ENCODE measurements around the gene UTS2.

The UTS2 gene

GRCh38 chr1:7861452-7861851 lies 8.6 kb upstream of the UTS2 start:
- H3K9ac ChIP-seq (ENCODE audit: low read depth, low read length, poor library complexity): no peak overlapping the region
- H2BK5ac ChIP-seq (ENCODE audit: low read length): no peak overlapping the region
- no peaks in the 10 kb centered on the region for H3K36me3 ChIP-seq (replicated peaks in 1 of 2; ENCODE audit: control insufficient read depth in 2 of 2, insufficient read depth in 2 of 2, low read length in 2 of 2)
- H2BK12ac ChIP-seq (ENCODE audit: low read length): no peak overlapping the region
- H3K79me1 ChIP-seq (ENCODE audit: low read depth, low read length): no peaks in the 10 kb centered on the region
- H4K8ac ChIP-seq (ENCODE audit: low read depth, low read length): no peak overlapping the region
- peaks cover 2 to 3% of the 10 kb centered on the region in 2 donors for H3K4me1 ChIP-seq (ENCODE audit: control insufficient read depth in 2 of 2, insufficient read depth in 1 of 2, low read depth in 1 of 2, low read length in 2 of 2)
- H3K9me3 ChIP-seq (replicated peaks in 1 of 2; ENCODE audit: control insufficient read depth in 2 of 2, insufficient read depth in 1 of 2, low read depth in 1 of 2, low read length in 2 of 2): no peaks in the 10 kb centered on the region
- DNase-seq (ENCODE audit: low spot score): no peak
- WGBS, 2 donors (ENCODE audit: extremely low coverage in 2 of 2, insufficient read length in 2 of 2, insufficient replicate concordance in 1 of 2): no CpG with 5 or more reads among the region's 15 CpGs
- H3K18ac ChIP-seq (ENCODE audit: low read length): peak overlapping the region; percentile 32
- H3K14ac ChIP-seq (ENCODE audit: low read length): no peak overlapping the region
- H3K4me2 ChIP-seq (ENCODE audit: insufficient read depth, low read length, poor library complexity, severe bottlenecking): no peak overlapping the region
- H3K4me3 ChIP-seq (ENCODE audit: low read length in 2 of 2): no peak overlapping the region
- no peak overlapping the region for H2AK5ac ChIP-seq (ENCODE audit: low read depth, low read length)
- H2AFZ ChIP-seq (ENCODE audit: low read length): no peak overlapping the region
- no peak overlapping the region for H3K4ac ChIP-seq (ENCODE audit: low read length)
- no peak overlapping the region for H3K27ac ChIP-seq (replicated peaks; ENCODE audit: low read length)
- H3K27me3 ChIP-seq (ENCODE audit: control insufficient read depth in 3 of 3, insufficient read depth in 3 of 3, low read depth in 1 of 3, low read length in 3 of 3): no peaks in the 10 kb centered on the region
- H4K91ac ChIP-seq (ENCODE audit: low read depth, low read length, poor library complexity): no peak overlapping the region
- no peak overlapping the region for H2BK120ac ChIP-seq (ENCODE audit: low read depth, low read length)
- no peak overlapping the region for H2BK15ac ChIP-seq (ENCODE audit: low read length)
- H3K23ac ChIP-seq (ENCODE audit: low read depth, low read length, poor library complexity): peak overlapping the region; percentile 18

GRCh38 chr1:7860130-7860529 lies 7.3 kb upstream of the UTS2 start:
- Histone ChIP-seq H3K27ac (replicated peaks; ENCODE audit: low read length) (no peak overlapping the region), H3K27me3 (ENCODE audit: control insufficient read depth in 3 of 3, insufficient read depth in 3 of 3, low read depth in 1 of 3, low read length in 3 of 3) (no peaks in the 10 kb centered on the region), H3K79me1 (ENCODE audit: low read depth, low read length) (no peaks in the 10 kb centered on the region), H3K4me3 (ENCODE audit: low read length in 2 of 2) (no peak overlapping the region), H2BK120ac (ENCODE audit: low read depth, low read length) (no peak overlapping the region), H2BK12ac (ENCODE audit: low read length) (no peak overlapping the region), H4K8ac (ENCODE audit: low read depth, low read length) (no peak overlapping the region), H3K9ac (ENCODE audit: low read depth, low read length, poor library complexity) (no peak overlapping the region), H3K9me3 (replicated peaks in 1 of 2; ENCODE audit: control insufficient read depth in 2 of 2, insufficient read depth in 1 of 2, low read depth in 1 of 2, low read length in 2 of 2) (no peaks in the 10 kb centered on the region), H3K4ac (ENCODE audit: low read length) (no peak overlapping the region), H3K23ac (ENCODE audit: low read depth, low read length, poor library complexity) (no peak overlapping the region), H3K14ac (ENCODE audit: low read length) (no peak overlapping the region), H3K4me2 (ENCODE audit: insufficient read depth, low read length, poor library complexity, severe bottlenecking) (no peak overlapping the region), H2AK5ac (ENCODE audit: low read depth, low read length) (no peak overlapping the region), H3K18ac (ENCODE audit: low read length) (no peak overlapping the region), H4K91ac (ENCODE audit: low read depth, low read length, poor library complexity) (no peak overlapping the region), H3K36me3 (replicated peaks in 1 of 2; ENCODE audit: control insufficient read depth in 2 of 2, insufficient read depth in 2 of 2, low read length in 2 of 2) (no peaks in the 10 kb centered on the region), H2BK15ac (ENCODE audit: low read length) (no peak overlapping the region), H2BK5ac (ENCODE audit: low read length) (no peak overlapping the region), H3K4me1 (ENCODE audit: control insufficient read depth in 2 of 2, insufficient read depth in 1 of 2, low read depth in 1 of 2, low read length in 2 of 2) (peaks cover 2 to 3% of the 10 kb centered on the region in 2 donors), H2AFZ (ENCODE audit: low read length) (no peak overlapping the region)
- no peak for DNase-seq (ENCODE audit: low spot score)
- WGBS, 2 donors (ENCODE audit: extremely low coverage in 2 of 2, insufficient read length in 2 of 2, insufficient replicate concordance in 1 of 2): no CpG with 5 or more reads among the region's 9 CpGs

GRCh38 chr1:7859406-7859805 lies 6.5 kb upstream of the UTS2 start:
- no peak overlapping the region for H3K4ac ChIP-seq (ENCODE audit: low read length)
- H3K9me3 ChIP-seq (replicated peaks in 1 of 2; ENCODE audit: control insufficient read depth in 2 of 2, insufficient read depth in 1 of 2, low read depth in 1 of 2, low read length in 2 of 2): no peaks in the 10 kb centered on the region
- H3K27ac ChIP-seq (replicated peaks; ENCODE audit: low read length): no peak overlapping the region
- H3K4me2 ChIP-seq (ENCODE audit: insufficient read depth, low read length, poor library complexity, severe bottlenecking): no peak overlapping the region
- H3K18ac ChIP-seq (ENCODE audit: low read length): no peak overlapping the region
- H2BK12ac ChIP-seq (ENCODE audit: low read length): no peak overlapping the region
- no peak overlapping the region for H4K91ac ChIP-seq (ENCODE audit: low read depth, low read length, poor library complexity)
- H2BK5ac ChIP-seq (ENCODE audit: low read length): no peak overlapping the region
- no peaks in the 10 kb centered on the region for H3K36me3 ChIP-seq (replicated peaks in 1 of 2; ENCODE audit: control insufficient read depth in 2 of 2, insufficient read depth in 2 of 2, low read length in 2 of 2)
- H3K27me3 ChIP-seq (ENCODE audit: control insufficient read depth in 3 of 3, insufficient read depth in 3 of 3, low read depth in 1 of 3, low read length in 3 of 3): no peaks in the 10 kb centered on the region
- H3K4me3 ChIP-seq (ENCODE audit: low read length in 2 of 2): no peak overlapping the region
- H3K14ac ChIP-seq (ENCODE audit: low read length): no peak overlapping the region
- H2BK15ac ChIP-seq (ENCODE audit: low read length): no peak overlapping the region
- WGBS, 2 donors (ENCODE audit: extremely low coverage in 2 of 2, insufficient read length in 2 of 2, insufficient replicate concordance in 1 of 2): no CpG with 5 or more reads among the region's 7 CpGs
- no peak overlapping the region for H2BK120ac ChIP-seq (ENCODE audit: low read depth, low read length)
- no peak overlapping the region for H2AFZ ChIP-seq (ENCODE audit: low read length)
- H4K8ac ChIP-seq (ENCODE audit: low read depth, low read length): no peak overlapping the region
- no peak overlapping the region for H2AK5ac ChIP-seq (ENCODE audit: low read depth, low read length)
- no peaks in the 10 kb centered on the region for H3K79me1 ChIP-seq (ENCODE audit: low read depth, low read length)
- no peak for DNase-seq (ENCODE audit: low spot score)
- H3K4me1 ChIP-seq (ENCODE audit: control insufficient read depth in 2 of 2, insufficient read depth in 1 of 2, low read depth in 1 of 2, low read length in 2 of 2): peaks cover 2 to 3% of the 10 kb centered on the region in 2 donors
- H3K23ac ChIP-seq (ENCODE audit: low read depth, low read length, poor library complexity): no peak overlapping the region
- H3K9ac ChIP-seq (ENCODE audit: low read depth, low read length, poor library complexity): no peak overlapping the region

DNA sequence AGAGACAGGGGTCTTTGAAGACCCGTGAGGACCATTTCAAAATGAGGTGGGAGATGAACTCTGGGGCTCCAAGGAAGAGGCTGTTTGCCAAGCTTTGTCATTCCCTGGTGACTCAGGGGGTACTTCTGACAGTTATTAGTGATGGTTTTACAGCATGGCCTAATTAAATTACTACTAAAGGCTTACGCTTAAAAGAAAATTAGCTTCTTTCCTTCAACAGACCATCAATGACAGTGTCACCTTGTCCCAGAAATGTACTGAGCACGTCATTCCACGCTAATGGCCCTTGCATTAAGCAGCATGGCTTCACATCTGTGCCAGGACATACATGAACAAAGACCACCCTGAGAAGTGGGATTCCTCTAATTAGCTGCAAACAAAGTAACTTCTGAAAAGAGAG lies 5.1 kb upstream of the UTS2 start:
- no peak overlapping the region for H3K4me3 ChIP-seq (ENCODE audit: low read length in 2 of 2)
- no peak for DNase-seq (ENCODE audit: low spot score)

More for the DNA sequence above, 5.1 kb upstream of the UTS2 start:
- H2BK12ac ChIP-seq (ENCODE audit: low read length): no peak overlapping the region
- H3K9me3 ChIP-seq (replicated peaks in 1 of 2; ENCODE audit: control insufficient read depth in 2 of 2, insufficient read depth in 1 of 2, low read depth in 1 of 2, low read length in 2 of 2): no peaks in the 10 kb centered on the region
- no peak overlapping the region for H3K27ac ChIP-seq (replicated peaks; ENCODE audit: low read length)
- WGBS, 2 donors (ENCODE audit: extremely low coverage in 2 of 2, insufficient read length in 2 of 2, insufficient replicate concordance in 1 of 2): no CpG with 5 or more reads among the region's 4 CpGs
- H2AK5ac ChIP-seq (ENCODE audit: low read depth, low read length): no peak overlapping the region
- H3K4ac ChIP-seq (ENCODE audit: low read length): no peak overlapping the region
- H3K23ac ChIP-seq (ENCODE audit: low read depth, low read length, poor library complexity): no peak overlapping the region
- no peak overlapping the region for H2BK5ac ChIP-seq (ENCODE audit: low read length)
- H3K27me3 ChIP-seq (ENCODE audit: control insufficient read depth in 3 of 3, insufficient read depth in 3 of 3, low read depth in 1 of 3, low read length in 3 of 3): no peaks in the 10 kb centered on the region
- no peak overlapping the region for H4K8ac ChIP-seq (ENCODE audit: low read depth, low read length)
- H3K18ac ChIP-seq (ENCODE audit: low read length): no peak overlapping the region
- H2BK15ac ChIP-seq (ENCODE audit: low read length): no peak overlapping the region
- no peak overlapping the region for H3K9ac ChIP-seq (ENCODE audit: low read depth, low read length, poor library complexity)
- H3K4me2 ChIP-seq (ENCODE audit: insufficient read depth, low read length, poor library complexity, severe bottlenecking): no peak overlapping the region
- H2BK120ac ChIP-seq (ENCODE audit: low read depth, low read length): no peak overlapping the region
- no peaks in the 10 kb centered on the region for H3K79me1 ChIP-seq (ENCODE audit: low read depth, low read length)
- no peak overlapping the region for H3K14ac ChIP-seq (ENCODE audit: low read length)
- no peaks in the 10 kb centered on the region for H3K4me1 ChIP-seq (ENCODE audit: control insufficient read depth in 2 of 2, insufficient read depth in 1 of 2, low read depth in 1 of 2, low read length in 2 of 2)
- H3K36me3 ChIP-seq (replicated peaks in 1 of 2; ENCODE audit: control insufficient read depth in 2 of 2, insufficient read depth in 2 of 2, low read length in 2 of 2): no peaks in the 10 kb centered on the region
- no peak overlapping the region for H4K91ac ChIP-seq (ENCODE audit: low read depth, low read length, poor library complexity)
- H2AFZ ChIP-seq (ENCODE audit: low read length): no peak overlapping the region
